Fibroblast of gingiva (primary cell): ENCODE results near the gene PAPPA2.
A peak's percentile ranks its signal among the peaks of the same experiment; 100 is the strongest.

Experiments
- DNase-seq: peaks from one replicate; pipeline ENCODE4 v3.0.0-alpha.2; 2011; ENCODE audit warnings: low read depth

PAPPA2 gene

GRCh38 chr1:176858433-176858916, 395.5 kb downstream of the PAPPA2 start:
- no peak for DNase-seq

- DNase-seq = no peak
Observed at GRCh38 chr1:176863613-176864012, 400.6 kb downstream of the PAPPA2 start.

- no peak for DNase-seq
Observed at GRCh38 chr1:176864211-176864610, 401.2 kb downstream of the PAPPA2 start.

GRCh38 chr1:176866011-176866714, 403.2 kb downstream of the PAPPA2 start:
- no peak for DNase-seq

- DNase-seq = no peak
Observed at GRCh38 chr1:176869577-176869976, 406.6 kb downstream of the PAPPA2 start.

GRCh38 chr1:176876966-176877515, 414.1 kb downstream of the PAPPA2 start:
- no peak for DNase-seq

- DNase-seq = no peak
Observed at GRCh38 chr1:176877557-176877956, 414.6 kb downstream of the PAPPA2 start.

GRCh38 chr1:176878750-176879536, 416.0 kb downstream of the PAPPA2 start:
- DNase-seq = no peak

GRCh38 chr1:176879784-176880620, 417.0 kb downstream of the PAPPA2 start:
- no peak for DNase-seq

- peak; percentile 45 for DNase-seq
Observed at GRCh38 chr1:176880955-176881595, 418.1 kb downstream of the PAPPA2 start.

- no peak for DNase-seq
Observed at GRCh38 chr1:176884286-176884685, 421.3 kb downstream of the PAPPA2 start.

GRCh38 chr1:176884911-176885310, 421.9 kb downstream of the PAPPA2 start:
- no peak for DNase-seq

GRCh38 chr1:176885341-176885740, 422.4 kb downstream of the PAPPA2 start:
- no peak for DNase-seq

GRCh38 chr1:176885751-176886150, 422.8 kb downstream of the PAPPA2 start:
- DNase-seq = peak; percentile 57

GRCh38 chr1:176888471-176889032, 425.6 kb downstream of the PAPPA2 start:
- no peak for DNase-seq

GRCh38 chr1:176893625-176894352, 430.8 kb downstream of the PAPPA2 start:
- DNase-seq = no peak

GRCh38 chr1:176894450-176894849, 431.5 kb downstream of the PAPPA2 start:
- no peak for DNase-seq
